B cell (primary cell): Measurements from ENCODE around the gene PPP2R5B.

ENCODE experiments used
- CTCF ChIP-seq: fragments of 200-600 bp; IDR thresholded peaks from one replicate; pipeline ENCODE4 v1.8.0; 2022; ENCODE audit warnings: antibody characterized with exemption, mild to moderate bottlenecking
- EZH2 ChIP-seq: IDR thresholded peaks from 2 replicates; pipeline ENCODE4 v1.6.1; 2012; ENCODE audit warnings: borderline replicate concordance, low read depth, mild to moderate bottlenecking, moderate library complexity, low read length; ENCODE audit not compliant: insufficient read depth, poor library complexity, severe bottlenecking

DNA sequence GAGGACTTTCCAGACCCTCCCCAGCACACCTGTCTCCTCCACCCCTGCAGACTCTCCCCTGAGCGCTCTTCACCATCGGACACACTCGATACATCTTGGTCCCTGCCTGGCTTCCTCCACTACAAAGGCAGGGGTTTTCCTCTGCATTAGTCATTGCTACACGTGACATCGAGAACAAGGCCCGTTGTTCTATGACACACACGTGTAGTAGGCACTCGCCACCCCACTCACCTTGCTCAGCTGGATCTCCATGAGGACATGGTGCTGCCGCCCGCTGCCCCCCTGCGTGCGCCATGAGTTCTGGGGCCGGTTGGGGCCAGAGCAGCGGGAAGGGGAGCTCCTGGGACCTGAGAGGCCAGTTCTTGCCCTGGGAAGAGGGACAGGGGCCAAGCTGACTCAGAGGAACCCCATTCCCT is 24.2 kb upstream of the PPP2R5B start:
- TF ChIP-seq CTCF (no peak), EZH2 (no peak)
